GM12801 (cell line): ENCODE measurements around the gene ABL2.

ENCODE experiments used
- TF ChIP-seq, protein P1 (sequence below): IDR thresholded peaks from one replicate; pipeline ENCODE4 v1.5.1; 2011; ENCODE audit warnings: control low read depth; ENCODE audit not compliant: insufficient read length; ENCODE audit errors: extremely low read depth

Gene ABL2

DNA sequence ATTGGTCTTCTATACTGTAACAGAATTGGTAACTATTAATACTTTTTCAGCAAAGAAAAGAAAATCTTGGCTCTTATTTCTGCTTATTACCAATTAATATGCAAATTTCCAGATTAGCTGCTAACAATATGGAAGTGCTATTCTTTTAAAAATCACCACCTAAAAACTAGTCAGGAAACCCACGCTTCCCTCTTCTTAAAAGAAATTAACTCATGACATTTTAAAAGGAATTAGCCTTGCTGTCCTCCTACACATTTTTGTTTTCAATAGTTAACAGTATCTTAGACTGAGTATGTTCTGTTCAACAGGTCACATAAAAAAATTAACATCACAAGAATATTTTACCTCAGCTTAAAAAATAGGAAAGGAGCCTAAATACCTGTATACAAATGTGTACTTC is 27.3 kb downstream of the ABL2 start:
- TF ChIP-seq, protein P1, sequence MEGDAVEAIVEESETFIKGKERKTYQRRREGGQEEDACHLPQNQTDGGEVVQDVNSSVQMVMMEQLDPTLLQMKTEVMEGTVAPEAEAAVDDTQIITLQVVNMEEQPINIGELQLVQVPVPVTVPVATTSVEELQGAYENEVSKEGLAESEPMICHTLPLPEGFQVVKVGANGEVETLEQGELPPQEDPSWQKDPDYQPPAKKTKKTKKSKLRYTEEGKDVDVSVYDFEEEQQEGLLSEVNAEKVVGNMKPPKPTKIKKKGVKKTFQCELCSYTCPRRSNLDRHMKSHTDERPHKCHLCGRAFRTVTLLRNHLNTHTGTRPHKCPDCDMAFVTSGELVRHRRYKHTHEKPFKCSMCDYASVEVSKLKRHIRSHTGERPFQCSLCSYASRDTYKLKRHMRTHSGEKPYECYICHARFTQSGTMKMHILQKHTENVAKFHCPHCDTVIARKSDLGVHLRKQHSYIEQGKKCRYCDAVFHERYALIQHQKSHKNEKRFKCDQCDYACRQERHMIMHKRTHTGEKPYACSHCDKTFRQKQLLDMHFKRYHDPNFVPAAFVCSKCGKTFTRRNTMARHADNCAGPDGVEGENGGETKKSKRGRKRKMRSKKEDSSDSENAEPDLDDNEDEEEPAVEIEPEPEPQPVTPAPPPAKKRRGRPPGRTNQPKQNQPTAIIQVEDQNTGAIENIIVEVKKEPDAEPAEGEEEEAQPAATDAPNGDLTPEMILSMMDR, result no peak

DNA sequence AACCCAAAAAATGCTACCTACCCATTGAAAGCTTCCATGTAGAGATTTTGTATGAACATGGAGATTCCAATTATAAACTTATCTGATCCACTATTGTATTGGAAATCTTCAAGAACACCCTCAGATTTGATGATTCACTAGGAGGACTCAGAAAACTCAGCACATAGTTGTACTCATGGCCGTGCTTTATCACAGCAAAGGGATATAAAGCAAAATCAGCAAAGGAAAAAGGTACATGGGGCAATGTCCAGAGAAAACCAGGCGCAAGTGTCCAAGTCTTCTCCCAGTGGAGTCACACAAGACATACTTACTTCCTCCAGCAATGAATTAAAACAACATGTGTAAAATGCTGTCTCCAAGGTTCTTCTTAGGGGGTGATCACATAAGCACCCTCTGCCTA is 28.9 kb downstream of the ABL2 start:
- TF ChIP-seq, protein P1, result no peak

DNA sequence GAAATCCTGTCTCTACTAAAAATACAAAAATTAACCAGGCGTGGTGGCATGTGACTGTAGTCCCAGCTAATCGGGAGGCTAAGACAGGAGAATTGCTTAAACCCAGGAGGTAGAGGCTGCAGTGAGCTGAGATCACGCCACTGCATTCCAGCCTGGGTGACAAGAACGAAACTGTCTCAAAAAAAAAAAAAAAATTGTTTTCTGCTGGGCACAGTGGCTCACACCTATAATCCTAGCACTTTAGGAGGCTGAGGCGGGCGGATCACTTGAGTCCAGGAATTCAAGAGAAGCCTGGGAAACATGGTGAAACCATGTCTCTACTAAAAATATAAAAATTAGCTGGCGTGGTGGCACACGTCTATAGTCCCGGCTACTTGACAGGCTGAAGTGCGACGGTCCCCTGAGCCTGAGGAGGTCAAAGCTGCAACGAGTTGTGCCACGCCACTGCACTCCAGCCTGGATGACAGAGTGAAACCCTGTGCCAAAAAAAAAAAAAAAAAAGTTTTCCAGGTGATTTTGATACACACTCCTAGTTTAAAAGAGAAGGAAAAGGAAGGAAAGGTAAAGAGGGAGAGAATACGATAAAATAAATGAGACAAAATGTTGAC is 31.7 kb downstream of the ABL2 start:
- TF ChIP-seq, protein P1, result no peak

DNA sequence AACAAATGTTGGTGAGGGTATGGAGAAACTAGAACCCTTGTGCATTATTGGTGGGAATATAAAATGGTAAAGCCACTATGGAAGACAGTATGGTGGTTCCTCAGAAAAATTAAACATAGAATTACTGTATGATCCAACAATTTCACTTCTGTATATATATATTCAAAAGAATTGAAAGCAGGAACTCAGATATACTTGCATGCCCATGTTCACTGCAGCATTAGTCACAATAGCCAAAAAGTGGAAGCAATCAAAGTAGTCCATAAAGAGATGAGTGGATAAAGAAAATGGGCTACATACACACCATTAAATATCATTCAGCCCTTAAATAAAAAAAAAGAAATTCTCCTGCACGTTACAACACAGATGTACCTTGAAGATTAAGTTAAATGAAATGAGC is 34.1 kb downstream of the ABL2 start:
- TF ChIP-seq, protein P1, result no peak

DNA sequence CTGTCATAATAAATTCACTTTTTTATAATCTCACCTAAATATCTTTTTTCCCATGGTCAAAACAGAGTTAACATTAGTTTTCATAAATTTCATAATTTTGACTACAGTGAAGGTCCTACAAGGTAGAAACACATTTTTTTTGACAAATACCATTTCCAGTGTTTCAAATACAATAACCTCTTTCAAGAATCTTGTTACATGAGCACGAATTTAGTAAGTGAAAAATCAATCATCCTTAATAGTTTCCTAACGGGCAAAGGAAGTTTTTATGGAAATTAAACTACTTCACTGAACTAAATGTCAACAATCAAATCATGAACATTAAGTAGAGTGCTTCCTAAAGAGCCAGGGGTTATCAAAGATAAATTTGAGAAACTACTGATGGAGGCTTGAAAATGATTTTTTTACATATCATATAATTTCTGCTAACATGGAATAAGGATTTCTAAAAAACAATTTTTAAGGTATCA is 35.4 kb downstream of the ABL2 start:
- TF ChIP-seq, protein P1, result no peak

DNA sequence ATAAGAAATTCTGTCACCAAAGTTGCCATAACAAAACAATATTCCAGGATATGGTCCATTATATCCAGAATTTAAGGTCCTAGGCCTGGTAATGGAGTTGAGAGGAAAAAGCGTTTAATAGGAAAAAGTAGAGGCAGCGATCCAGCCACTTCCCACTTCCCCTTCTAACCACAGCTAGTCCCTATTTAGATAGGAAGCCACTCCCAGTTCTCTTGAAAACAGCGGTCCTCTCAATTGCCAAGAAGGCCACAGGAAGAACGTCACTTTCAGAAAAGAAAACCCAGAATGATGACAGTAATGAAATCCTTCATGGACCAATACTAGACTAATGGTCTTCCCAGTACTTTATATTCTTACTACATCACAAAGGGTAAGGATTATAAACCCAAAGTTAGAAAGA is 38.6 kb downstream of the ABL2 start:
- TF ChIP-seq, protein P1, result no peak

DNA sequence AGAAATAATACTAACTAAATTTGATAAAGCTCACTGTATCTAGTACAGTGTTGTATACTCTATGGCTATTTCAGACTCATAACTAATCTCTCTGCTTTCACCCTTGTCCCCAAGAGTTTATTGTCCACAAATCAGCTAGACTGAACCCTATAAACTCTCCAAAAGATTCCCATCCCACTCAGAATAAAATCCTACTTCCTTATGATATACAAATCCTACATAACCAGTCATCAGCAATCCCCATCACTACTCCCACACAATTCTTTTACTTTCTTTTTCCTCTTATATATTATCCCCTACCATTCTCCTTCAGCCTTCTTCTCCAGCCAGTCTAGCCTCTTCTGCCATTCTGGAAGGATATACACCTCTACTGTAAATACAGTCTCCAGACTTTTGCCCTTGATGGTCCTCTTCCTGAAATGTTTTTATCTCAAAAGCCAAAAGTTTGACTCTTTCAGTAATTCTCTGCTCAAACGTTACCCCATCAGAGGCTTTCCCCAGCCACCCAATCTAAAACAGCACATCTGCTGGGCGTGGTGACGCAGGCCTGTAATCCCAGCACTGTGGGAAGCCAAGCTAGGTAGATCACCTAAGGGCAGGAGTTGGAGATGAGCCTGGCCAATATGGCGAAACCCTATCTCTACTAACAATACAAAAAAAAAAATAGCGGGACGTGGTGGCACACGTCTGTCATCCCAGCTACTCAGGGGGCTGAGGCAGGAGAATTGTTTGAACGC is 41.6 kb downstream of the ABL2 start:
- TF ChIP-seq, protein P1, result no peak
